SJSA1 (cell line): ENCODE measurements around the gene CDC14C. TPM values are rescaled to one million over a fixed set of nuclear protein-coding genes. Genes with fewer than 3 reads are reported as not detected.
"Not testable (repeated sequence)": the region's sequence is repeated elsewhere in the genome, so short reads cannot be mapped to it uniquely, and the experiment has no call there.

ENCODE experiments used
- DNase-seq, 2 experiments: peaks; one replicate each; pipeline ENCODE4 v3.0.0-alpha.2; 2015 to 2020; ENCODE audit warnings: low spot score in 2 of 2, low read depth in 1 of 2
- H3K27ac ChIP-seq: fragments of 250-450 bp; sonication (Bioruptor Pico); 2 replicates; pipeline ENCODE4 v1.5.1; 2020; ENCODE audit warnings: mild to moderate bottlenecking, moderate library complexity
- H3K27me3 ChIP-seq: fragments of 250-450 bp; sonication (Bioruptor Pico); replicated peaks from 2 replicates; pipeline ENCODE4 v1.5.1; 2020; ENCODE audit warnings: mild to moderate bottlenecking, moderate library complexity
- H3K36me3 ChIP-seq: fragments of 250-450 bp; sonication (Bioruptor Pico); 2 replicates; pipeline ENCODE4 v1.5.1; 2020; ENCODE audit warnings: mild to moderate bottlenecking
- H3K4me1 ChIP-seq: fragments of 250-450 bp; sonication (Bioruptor Pico); replicated peaks from 2 replicates; pipeline ENCODE4 v1.6.1; 2021; ENCODE audit warnings: mild to moderate bottlenecking
- H3K4me3 ChIP-seq: fragments of 250-450 bp; sonication (Bioruptor Pico); 2 replicates; pipeline ENCODE4 v1.5.1; 2020; ENCODE audit warnings: mild to moderate bottlenecking
- H3K9me3 ChIP-seq: fragments of 250-450 bp; sonication (Bioruptor Pico); replicated peaks from 2 replicates; pipeline ENCODE4 v1.5.1; 2020; ENCODE audit warnings: mild to moderate bottlenecking
- total RNA-seq: library from RNA; depleted of rRNA; stranded (reverse); fragments of >200 nt; shearing (Covaris generic); gene quantifications from 2 replicates; pipeline ENCODE4 v1.2.3, GENCODE V29; 2014; rRNA removed

CDC14C gene
- not detected in 2 replicates for total RNA-seq

DNA sequence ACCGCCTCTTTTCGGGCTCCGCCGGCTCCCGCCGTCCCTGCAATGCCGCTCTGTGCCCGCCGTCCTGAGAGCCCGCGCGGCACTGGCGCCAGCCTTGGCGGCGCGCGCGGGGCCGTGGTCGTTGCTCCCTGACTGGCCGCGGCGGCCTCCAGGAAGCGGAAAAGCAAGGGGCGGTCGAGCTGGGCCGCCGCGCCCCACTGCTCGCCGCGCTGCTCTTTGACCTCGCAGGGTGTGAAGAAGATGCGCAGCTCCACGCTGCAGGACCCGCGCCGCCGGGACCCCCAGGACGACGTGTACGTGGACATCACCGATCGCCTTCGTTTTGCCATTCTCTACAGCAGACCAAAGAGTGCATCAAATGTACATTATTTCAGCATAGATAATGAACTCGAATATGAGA, at the start of gene CDC14C:
Gene CDC14C, plus strand, starts transcription at position 115 of the 400 bp plus-strand sequence. Its CDS starts 126 bp downstream, at position 241.
- no peaks in the 10 kb centered on the region for H3K9me3 ChIP-seq
- no peaks in the 10 kb centered on the region for H3K36me3 ChIP-seq
- H3K27me3 ChIP-seq: no peaks in the 10 kb centered on the region
- H3K4me3 ChIP-seq: no peak within 1 kb of the TSS
- no peak within 1 kb of the TSS for H3K27ac ChIP-seq
- no peaks in the 10 kb centered on the region for H3K4me1 ChIP-seq
- DNase-seq: no peak

DNA sequence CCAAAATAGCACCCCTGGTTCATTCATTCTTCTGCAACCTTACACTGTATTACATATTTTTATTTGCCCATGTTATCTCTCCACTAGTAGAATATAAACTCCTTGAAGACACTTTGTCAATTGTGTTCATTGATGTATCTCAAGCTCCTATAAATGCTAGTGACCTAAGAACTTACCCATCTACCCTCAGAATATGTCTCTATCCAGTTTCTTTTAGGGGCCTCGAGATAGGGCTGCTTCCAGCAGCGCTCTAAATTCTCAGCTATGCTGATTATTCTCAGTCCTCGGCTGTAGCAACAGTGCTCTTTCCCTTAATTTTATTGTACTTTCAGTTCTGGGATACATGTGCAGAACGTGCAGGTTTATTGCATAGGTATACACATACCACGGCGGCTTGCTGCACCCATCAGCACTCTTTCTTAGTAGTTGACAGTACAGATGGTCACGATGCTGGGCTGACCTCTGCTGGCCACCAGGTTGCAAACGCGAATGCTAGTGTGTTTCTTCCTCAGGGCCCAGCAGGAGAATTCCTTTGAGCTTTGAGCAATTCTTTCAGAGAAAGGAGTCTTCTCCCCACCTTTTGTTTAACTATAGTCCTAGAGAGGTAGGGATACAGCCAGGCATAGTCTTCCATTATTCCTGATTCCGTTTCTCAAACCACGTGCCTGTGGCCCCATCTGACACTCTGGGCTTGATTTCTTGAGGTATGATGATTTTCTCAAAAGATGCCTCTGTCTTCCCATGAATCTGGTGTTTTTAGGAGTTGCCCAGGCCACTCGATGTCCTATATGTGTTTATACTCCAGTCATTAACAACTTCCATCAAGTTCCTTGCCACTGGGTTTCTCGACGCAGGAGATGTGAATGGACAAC, 49.1 kb upstream of the CDC14C start:
- no peaks in the 10 kb centered on the region for H3K36me3 ChIP-seq
- H3K9me3 ChIP-seq: no peaks in the 10 kb centered on the region
- H3K4me3 ChIP-seq: no peak overlapping the region
- H3K27me3 ChIP-seq: no peaks in the 10 kb centered on the region
- DNase-seq: no peak
- H3K27ac ChIP-seq: no peak overlapping the region
- H3K4me1 ChIP-seq: no peaks in the 10 kb centered on the region

DNA sequence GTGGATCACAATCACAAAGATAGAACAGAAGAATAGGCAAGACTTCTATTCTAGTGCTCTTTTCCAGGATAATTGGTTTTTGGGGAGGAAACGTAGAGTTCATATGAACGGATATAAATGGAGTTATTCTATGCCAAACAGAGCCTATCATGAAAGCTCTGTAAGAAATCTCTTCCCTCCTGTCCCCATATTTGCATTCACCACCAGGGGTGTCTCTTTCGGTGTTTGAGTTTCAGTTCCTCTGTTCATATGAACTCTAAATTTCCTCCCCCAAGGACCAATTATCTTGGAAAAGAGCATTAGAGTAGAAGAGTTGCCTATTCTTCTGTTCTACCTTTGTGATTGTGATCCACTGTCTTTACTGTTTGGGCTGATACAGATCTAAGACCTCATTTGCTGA, 48.3 kb upstream of the CDC14C start:
- no peak overlapping the region for H3K4me3 ChIP-seq
- H3K36me3 ChIP-seq: no peaks in the 10 kb centered on the region
- H3K9me3 ChIP-seq: no peaks in the 10 kb centered on the region
- no peaks in the 10 kb centered on the region for H3K27me3 ChIP-seq
- no peak for DNase-seq
- no peaks in the 10 kb centered on the region for H3K4me1 ChIP-seq
- H3K27ac ChIP-seq: no peak overlapping the region

- Histone ChIP-seq H3K4me1 (no peaks in the 10 kb centered on the region), H3K36me3 (no peaks in the 10 kb centered on the region), H3K9me3 (no peaks in the 10 kb centered on the region), H3K27me3 (no peaks in the 10 kb centered on the region), H3K4me3 (no peak overlapping the region), H3K27ac (no peak overlapping the region)
- DNase-seq: no peak
Measured at GRCh38 chr7:48880851-48881250, 43.5 kb upstream of the CDC14C start.

DNA sequence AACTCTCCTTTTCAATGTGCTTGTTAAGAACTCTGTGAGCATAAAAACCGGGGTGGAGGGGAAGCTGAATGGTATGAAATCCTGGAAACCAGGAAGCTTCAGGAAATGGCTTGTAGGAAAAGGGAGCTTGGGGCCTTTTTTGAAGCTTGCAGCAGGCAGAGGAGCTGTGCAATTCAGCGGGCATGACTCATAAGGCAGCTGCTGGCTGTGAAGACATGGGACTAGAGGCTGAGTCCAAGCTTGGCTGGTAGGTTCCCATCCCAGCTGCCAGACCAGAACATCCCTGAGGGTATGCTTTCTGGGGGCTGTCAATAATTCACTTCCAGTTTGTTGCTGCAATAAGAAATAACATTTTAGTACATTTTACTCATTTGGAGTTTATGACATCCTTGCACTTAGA, 36.8 kb upstream of the CDC14C start:
- Histone ChIP-seq H3K27ac (no peak overlapping the region), H3K36me3 (no peaks in the 10 kb centered on the region), H3K9me3 (no peaks in the 10 kb centered on the region; the same call in 1 of the 2 replicates), H3K4me1 (no peaks in the 10 kb centered on the region), H3K27me3 (no peaks in the 10 kb centered on the region), H3K4me3 (no peak overlapping the region)
- no peak for DNase-seq

DNA sequence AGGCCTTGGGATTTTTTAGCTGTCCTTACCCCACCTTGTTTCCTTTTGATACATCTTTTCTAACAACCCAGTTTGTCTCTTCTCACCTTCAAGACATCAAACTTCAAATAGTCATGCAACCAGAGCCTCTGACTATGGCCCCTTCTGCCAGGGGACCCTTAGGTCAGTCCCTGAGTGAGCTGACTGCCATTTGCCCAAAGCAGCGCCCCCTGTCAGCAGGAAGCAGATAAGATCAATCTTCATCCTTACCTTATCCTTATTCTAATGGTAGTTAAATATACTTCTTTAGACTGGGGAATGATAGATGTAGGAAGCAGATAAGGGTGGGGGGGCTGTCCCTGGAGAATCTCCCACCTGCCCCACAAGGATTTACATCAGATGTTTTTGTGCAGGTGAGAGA, 29.8 kb upstream of the CDC14C start:
- no peaks in the 10 kb centered on the region for H3K4me1 ChIP-seq
- H3K27me3 ChIP-seq: no peaks in the 10 kb centered on the region
- H3K9me3 ChIP-seq: no peaks in the 10 kb centered on the region
- no peak for DNase-seq
- no peak overlapping the region for H3K4me3 ChIP-seq
- no peaks in the 10 kb centered on the region for H3K36me3 ChIP-seq
- no peak overlapping the region for H3K27ac ChIP-seq

- H3K36me3 ChIP-seq: no peaks in the 10 kb centered on the region
- no peak for DNase-seq
- no peaks in the 10 kb centered on the region for H3K27me3 ChIP-seq
- no peak overlapping the region for H3K27ac ChIP-seq
- peaks cover 3% of the 10 kb centered on the region; the same call in 1 of the 2 replicates for H3K9me3 ChIP-seq
- H3K4me1 ChIP-seq: no peaks in the 10 kb centered on the region
- H3K4me3 ChIP-seq: no peak overlapping the region
Measured at GRCh38 chr7:48899932-48900331, 24.4 kb upstream of the CDC14C start.

DNA sequence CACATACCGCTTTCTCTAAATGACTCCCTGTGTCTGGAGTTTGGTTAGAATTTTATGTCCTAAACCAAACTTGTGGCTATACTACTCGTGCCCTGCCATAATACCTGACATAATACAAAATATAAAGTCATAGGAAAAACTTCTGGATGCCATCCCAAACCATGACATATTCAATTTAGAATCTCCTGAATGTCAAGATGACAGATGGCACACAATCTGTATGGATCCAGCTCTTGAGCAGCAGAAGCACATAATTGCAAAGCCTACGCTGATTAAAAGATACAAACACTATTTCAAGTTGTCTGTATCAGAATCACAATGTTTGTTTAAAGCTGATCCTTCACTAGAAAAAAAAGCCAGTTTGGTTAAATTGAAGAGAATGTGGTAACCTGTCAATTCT, 22.4 kb upstream of the CDC14C start:
- H3K27ac ChIP-seq: no peak overlapping the region
- no peaks in the 10 kb centered on the region for H3K4me1 ChIP-seq
- H3K4me3 ChIP-seq: no peak overlapping the region
- H3K9me3 ChIP-seq: peaks cover 3% of the 10 kb centered on the region; the same call in 1 of the 2 replicates
- no peak for DNase-seq
- no peaks in the 10 kb centered on the region for H3K36me3 ChIP-seq
- no peaks in the 10 kb centered on the region for H3K27me3 ChIP-seq

DNA sequence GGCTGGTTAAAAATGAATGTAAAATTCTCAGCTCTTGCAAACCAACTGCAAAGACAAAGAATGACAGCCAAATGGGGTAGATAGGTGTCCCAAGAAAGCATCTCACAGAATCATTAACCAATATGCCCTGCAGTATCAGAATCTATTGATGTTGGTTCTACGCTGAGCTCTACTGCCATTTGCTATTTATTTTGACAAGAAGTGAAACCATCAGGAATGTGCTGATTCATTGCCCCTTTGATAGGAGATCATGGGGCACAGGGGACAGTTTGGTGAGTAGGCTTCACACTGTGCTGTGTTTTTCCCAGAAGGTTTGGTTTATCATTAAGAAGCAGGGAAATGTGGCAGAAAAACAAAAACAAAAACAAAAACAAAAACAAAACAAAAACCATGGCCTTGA, 19.4 kb upstream of the CDC14C start:
- Histone ChIP-seq H3K27me3 (no peaks in the 10 kb centered on the region), H3K4me1 (no peaks in the 10 kb centered on the region), H3K4me3 (no peak overlapping the region), H3K36me3 (no peaks in the 10 kb centered on the region), H3K27ac (no peak overlapping the region), H3K9me3 (peaks cover 3% of the 10 kb centered on the region; the same call in 1 of the 2 replicates)
- no peak for DNase-seq

DNA sequence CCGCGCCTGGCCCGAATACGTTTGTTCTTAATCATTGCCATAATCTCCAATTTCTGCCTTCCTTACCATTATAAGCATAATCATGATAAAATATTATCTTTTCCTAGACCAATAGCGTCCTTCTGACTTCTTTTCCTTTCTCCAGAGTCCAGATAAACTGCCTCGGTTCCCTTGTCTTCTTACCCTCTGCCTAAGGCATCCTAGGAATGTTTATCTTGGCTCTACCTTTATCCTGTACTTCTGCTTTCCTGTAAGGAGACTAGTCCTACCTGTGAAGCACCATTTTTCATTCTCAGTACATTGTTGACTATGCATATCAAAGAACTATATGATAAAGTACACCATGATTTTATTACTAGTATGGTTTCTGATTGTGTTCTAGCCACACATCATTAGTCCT, 18.7 kb upstream of the CDC14C start:
- not testable (repeated sequence) for H3K27me3 ChIP-seq, DNase-seq

GRCh38 chr7:48909887-48910286, 14.5 kb upstream of the CDC14C start:
- H3K27ac ChIP-seq, H3K4me1 ChIP-seq, H3K36me3 ChIP-seq, H3K27me3 ChIP-seq, DNase-seq, H3K9me3 ChIP-seq, H3K4me3 ChIP-seq: not testable (repeated sequence)

More for the DNA sequence above, 18.7 kb upstream of the CDC14C start:
- H3K27ac ChIP-seq, H3K9me3 ChIP-seq, H3K36me3 ChIP-seq, H3K4me3 ChIP-seq, H3K4me1 ChIP-seq: not testable (repeated sequence)

DNA sequence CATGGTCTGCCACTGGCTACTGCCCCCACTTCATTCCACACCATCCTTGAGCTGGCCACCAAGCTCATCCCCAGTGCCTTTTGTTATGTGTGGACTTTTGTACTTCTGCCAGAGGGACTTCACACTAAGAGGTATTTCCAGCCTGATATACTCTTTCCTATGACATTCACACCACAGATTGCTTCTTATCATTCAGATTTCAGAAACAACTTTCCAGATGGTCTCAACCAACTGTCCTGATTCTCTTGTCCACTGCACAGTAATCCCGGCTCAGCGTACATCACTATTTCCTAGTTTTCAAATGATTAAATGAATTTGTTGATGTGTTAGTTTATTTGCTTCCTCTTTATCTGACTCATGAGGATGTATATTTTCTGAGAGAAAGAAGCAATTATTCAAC, 7.1 kb downstream of the CDC14C start:
- no peaks in the 10 kb centered on the region for H3K9me3 ChIP-seq
- no peak overlapping the region for H3K27ac ChIP-seq
- no peak for DNase-seq
- H3K27me3 ChIP-seq: no peaks in the 10 kb centered on the region
- H3K36me3 ChIP-seq: no peaks in the 10 kb centered on the region
- H3K4me1 ChIP-seq: no peaks in the 10 kb centered on the region
- H3K4me3 ChIP-seq: no peak overlapping the region

DNA sequence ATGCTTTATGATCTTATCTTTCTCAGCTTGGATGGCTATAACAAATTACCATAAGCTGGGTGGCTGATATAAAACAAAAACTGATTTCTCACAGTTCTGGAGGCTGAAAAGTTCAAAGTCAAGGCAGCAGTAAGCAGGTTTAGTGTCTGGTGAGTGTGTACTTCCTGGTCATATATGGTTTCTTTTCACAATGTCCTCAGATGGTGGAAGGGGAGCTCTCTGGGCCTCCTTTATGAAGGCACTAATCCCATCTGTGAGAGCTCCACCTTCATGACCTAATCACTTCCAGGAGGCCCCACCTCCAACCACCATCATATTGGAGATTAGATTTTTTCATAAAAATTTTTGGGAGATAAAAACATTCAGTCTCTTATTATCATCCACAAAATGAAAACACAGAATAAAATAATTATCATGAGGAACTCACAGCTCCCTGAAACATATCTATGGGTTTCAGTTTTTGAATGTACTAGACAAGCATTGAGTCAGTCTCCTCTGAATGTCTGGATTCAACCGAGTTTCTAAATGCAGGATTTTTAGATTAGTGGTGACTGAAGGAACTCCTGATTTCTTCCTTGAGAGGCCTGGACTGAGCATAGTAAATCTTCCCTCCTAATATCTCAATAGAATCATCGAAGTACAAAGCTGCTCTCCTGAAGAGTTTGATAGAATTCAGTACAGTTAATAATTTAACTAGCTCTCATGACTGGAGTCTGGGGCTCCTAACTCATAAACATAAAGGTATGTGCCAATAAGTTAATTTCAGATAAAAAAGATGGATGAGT, 8.0 kb downstream of the CDC14C start:
- Histone ChIP-seq H3K4me1 (no peaks in the 10 kb centered on the region), H3K27me3 (no peaks in the 10 kb centered on the region), H3K27ac (no peak overlapping the region), H3K36me3 (no peaks in the 10 kb centered on the region), H3K4me3 (no peak overlapping the region), H3K9me3 (no peaks in the 10 kb centered on the region)
- DNase-seq: no peak

- Histone ChIP-seq H3K4me3 (no peak overlapping the region), H3K36me3 (no peaks in the 10 kb centered on the region), H3K27ac (no peak overlapping the region), H3K9me3 (no peaks in the 10 kb centered on the region), H3K4me1 (no peaks in the 10 kb centered on the region), H3K27me3 (no peaks in the 10 kb centered on the region)
- no peak for DNase-seq
Measured at GRCh38 chr7:48933549-48934085, 9.3 kb downstream of the CDC14C start.
